Measurements from ENCODE around the gene UBA6. TPM values are rescaled to one million over a fixed set of nuclear protein-coding genes. Genes with fewer than 3 reads are reported as not detected.
"Not testable (repeated sequence)": the region's sequence is repeated elsewhere in the genome, so short reads cannot be mapped to it uniquely, and the experiment has no call there.

Gene UBA6
- total and polyA plus RNA-seq, 9 donors: 26.3 to 58.6 (median 36.0) TPM

GRCh38 chr4:67714955-67715354, 14.0 kb upstream of the UBA6 start:
- no peaks in the 10 kb centered on the region for H3K9me3 ChIP-seq (replicated peaks; ENCODE audit: control insufficient read depth, low read depth, low read length)
- WGBS (ENCODE audit: insufficient coverage): 92% methylated on average over 6 of the region's 6 CpGs
- H3K27me3 ChIP-seq (ENCODE audit: control insufficient read depth, insufficient read depth, low read length): no peaks in the 10 kb centered on the region
- H3K4me3 ChIP-seq (ENCODE audit: low read length): no peak overlapping the region
- H3K36me3 ChIP-seq (ENCODE audit: control insufficient read depth, insufficient read depth, low read length): peaks cover 5% of the 10 kb centered on the region
- H3K27ac ChIP-seq (ENCODE audit: low read length): no peak overlapping the region
- DNase-seq: no peak
- no peaks in the 10 kb centered on the region for H3K4me1 ChIP-seq (ENCODE audit: control insufficient read depth, insufficient read depth, low read length)

DNA sequence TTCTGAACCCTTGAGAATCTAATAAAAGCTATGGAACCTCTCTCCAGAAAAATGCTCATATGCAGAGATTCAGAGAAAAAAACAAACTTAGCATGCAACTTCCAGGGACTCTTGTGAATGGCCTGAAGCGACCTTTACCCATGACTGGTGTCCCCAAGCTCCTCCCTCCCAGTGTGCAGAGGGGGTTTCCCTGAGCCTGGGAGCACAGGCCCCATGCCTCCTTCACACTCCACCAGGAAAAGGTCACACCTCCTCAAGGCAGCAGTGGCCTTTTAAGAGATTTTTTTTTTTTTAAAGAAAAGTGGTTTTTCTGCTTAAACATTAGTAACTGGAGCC, 13.3 kb upstream of the UBA6 start:
- DNase-seq: no peak
- H3K4me3 ChIP-seq (ENCODE audit: low read length): no peak overlapping the region
- 60% methylated on average over 1 of the region's 1 CpG for WGBS (ENCODE audit: insufficient coverage)
- no peaks in the 10 kb centered on the region for H3K9me3 ChIP-seq (replicated peaks; ENCODE audit: control insufficient read depth, low read depth, low read length)
- peaks cover 5% of the 10 kb centered on the region for H3K36me3 ChIP-seq (ENCODE audit: control insufficient read depth, insufficient read depth, low read length)
- H3K27ac ChIP-seq (ENCODE audit: low read length): no peak overlapping the region
- no peaks in the 10 kb centered on the region for H3K27me3 ChIP-seq (ENCODE audit: control insufficient read depth, insufficient read depth, low read length)
- H3K4me1 ChIP-seq (ENCODE audit: control insufficient read depth, insufficient read depth, low read length): no peaks in the 10 kb centered on the region

DNA sequence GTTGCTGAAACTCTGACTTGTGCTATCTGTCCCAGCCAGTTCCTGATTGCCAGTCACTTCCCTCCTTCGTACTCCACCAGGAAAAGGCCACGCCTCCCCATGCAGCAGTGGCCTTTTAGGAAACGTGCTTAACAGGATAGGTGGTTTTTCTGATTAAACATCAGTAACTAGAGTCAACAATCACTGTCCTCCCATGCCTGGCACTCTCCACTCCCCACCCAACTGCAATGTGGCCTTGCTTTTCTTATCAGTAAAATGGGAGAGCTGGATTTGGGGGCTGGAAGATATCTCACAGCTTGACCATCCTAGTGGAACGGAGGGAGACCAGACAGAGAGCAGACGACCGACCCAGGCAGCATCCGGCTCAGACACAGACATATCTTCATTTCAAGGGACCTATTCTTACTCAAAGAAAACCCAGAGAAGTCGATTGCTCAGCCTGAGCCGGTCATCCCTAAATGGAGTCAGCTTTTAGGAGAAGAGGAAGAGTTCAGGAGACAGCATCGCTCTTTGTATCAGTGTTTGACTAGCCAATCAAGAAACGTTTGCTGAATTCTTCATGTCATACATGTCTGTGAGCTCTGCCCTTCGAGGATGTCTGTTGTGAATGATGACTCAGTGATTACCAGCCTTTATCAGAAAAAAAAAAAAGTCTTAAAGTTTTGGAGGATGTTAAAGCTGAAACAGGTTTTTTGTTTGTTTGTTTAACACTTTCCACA, 12.7 kb upstream of the UBA6 start:
- Histone ChIP-seq H3K36me3 (ENCODE audit: control insufficient read depth, insufficient read depth, low read length) (peaks cover 5% of the 10 kb centered on the region), H3K9me3 (replicated peaks; ENCODE audit: control insufficient read depth, low read depth, low read length) (no peaks in the 10 kb centered on the region), H3K4me1 (ENCODE audit: control insufficient read depth, insufficient read depth, low read length) (no peaks in the 10 kb centered on the region), H3K27ac (ENCODE audit: low read length) (no peak overlapping the region), H3K27me3 (ENCODE audit: control insufficient read depth, insufficient read depth, low read length) (no peaks in the 10 kb centered on the region), H3K4me3 (ENCODE audit: low read length) (no peak overlapping the region)
- 85% methylated on average over 2 of the region's 12 CpGs for WGBS (ENCODE audit: insufficient coverage)
- DNase-seq: no peak

DNA sequence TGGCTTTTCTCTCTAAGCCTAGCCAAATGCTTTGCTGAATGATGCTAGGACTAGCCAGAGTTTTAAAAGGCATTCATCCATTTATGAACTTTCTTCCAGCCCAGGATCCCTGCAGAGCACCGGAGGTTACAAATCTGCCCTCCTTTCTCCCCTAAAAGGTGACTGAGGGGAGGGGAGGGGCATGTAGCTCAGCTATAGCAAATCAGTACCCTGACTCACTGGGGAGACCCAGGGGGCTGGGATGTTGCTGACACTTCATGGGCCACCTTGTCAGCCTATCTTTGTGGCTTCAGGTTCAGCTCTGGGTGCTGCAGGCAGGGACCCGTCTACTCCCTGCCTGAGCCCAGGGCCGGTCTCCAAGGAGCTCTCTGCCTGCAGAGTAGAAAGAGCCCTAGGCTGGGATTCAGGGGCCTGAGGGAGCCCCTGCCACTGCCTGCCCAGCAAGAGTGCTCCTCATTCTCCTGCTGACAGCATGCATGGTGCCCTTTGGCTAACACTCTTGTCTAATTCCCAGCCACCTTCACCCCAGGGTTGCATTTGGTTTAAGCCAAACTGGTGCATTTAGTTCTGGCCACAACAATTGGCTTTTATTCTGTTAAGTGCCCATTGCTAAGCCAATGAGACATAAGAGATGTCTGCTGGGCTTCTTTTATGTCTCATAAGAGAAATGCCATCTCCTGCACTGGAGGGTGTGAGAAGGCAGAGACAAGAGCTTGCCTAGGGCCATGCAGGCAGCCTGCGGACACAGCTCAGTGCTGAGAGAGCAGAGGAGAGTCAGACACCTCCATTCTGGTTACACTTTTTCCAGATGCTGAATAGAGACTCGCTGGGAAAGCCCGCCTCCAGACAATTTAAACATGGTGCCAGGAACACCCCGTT, 11.9 kb upstream of the UBA6 start:
- Histone ChIP-seq H3K9me3 (replicated peaks; ENCODE audit: control insufficient read depth, low read depth, low read length) (no peaks in the 10 kb centered on the region), H3K27ac (ENCODE audit: low read length) (no peak overlapping the region), H3K36me3 (ENCODE audit: control insufficient read depth, insufficient read depth, low read length) (peaks cover 5% of the 10 kb centered on the region), H3K4me3 (ENCODE audit: low read length) (no peak overlapping the region), H3K27me3 (ENCODE audit: control insufficient read depth, insufficient read depth, low read length) (no peaks in the 10 kb centered on the region), H3K4me1 (ENCODE audit: control insufficient read depth, insufficient read depth, low read length) (no peaks in the 10 kb centered on the region)
- no peak for DNase-seq
- 83% methylated on average over 5 of the region's 7 CpGs for WGBS (ENCODE audit: insufficient coverage)

DNA sequence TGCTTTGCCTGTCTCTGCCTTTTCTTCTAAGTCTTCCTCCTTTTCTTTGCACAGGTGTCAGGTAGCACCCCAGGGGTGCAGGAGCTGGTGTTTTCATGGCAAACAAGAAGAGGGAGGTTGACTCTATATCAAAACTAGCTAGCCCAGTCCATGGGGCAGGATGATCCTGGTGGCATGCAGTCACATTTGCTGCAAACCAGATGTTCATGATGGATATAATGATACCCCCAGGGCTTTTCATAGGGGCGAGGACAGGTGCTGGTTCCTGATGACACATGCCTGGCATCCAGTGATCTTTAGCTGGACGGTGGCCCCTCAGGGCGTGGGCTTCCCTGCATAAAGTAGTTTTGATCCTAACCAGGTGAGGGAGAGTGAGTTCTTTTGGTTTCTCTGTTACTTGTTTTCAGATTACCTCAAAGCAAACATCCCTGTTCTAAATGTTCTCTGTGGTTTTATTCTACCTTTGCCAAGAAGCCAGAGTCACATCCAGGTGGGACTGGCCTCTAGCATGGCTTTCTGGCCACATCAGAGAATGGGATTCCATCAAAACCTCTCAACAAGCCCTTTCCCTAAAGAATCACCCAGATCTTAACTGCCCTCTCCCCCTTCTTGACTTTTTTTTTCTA, 11.2 kb upstream of the UBA6 start:
- Histone ChIP-seq H3K27ac (ENCODE audit: low read length) (no peak overlapping the region), H3K4me3 (ENCODE audit: low read length) (no peak overlapping the region), H3K9me3 (replicated peaks; ENCODE audit: control insufficient read depth, low read depth, low read length) (no peaks in the 10 kb centered on the region), H3K27me3 (ENCODE audit: control insufficient read depth, insufficient read depth, low read length) (no peaks in the 10 kb centered on the region), H3K4me1 (ENCODE audit: control insufficient read depth, insufficient read depth, low read length) (no peaks in the 10 kb centered on the region), H3K36me3 (ENCODE audit: control insufficient read depth, insufficient read depth, low read length) (peaks cover 5% of the 10 kb centered on the region)
- DNase-seq: no peak
- no CpG with 5 or more reads among the region's 3 CpGs for WGBS (ENCODE audit: insufficient coverage)

GRCh38 chr4:67706682-67707081, 5.7 kb upstream of the UBA6 start:
- not testable (repeated sequence) for H3K9me3 ChIP-seq (replicated peaks; ENCODE audit: control insufficient read depth, low read depth, low read length); DNase-seq; H3K4me3 ChIP-seq (ENCODE audit: low read length); H3K27ac ChIP-seq (ENCODE audit: low read length); H3K36me3 ChIP-seq (ENCODE audit: control insufficient read depth, insufficient read depth, low read length); H3K4me1 ChIP-seq (ENCODE audit: control insufficient read depth, insufficient read depth, low read length); H3K27me3 ChIP-seq (ENCODE audit: control insufficient read depth, insufficient read depth, low read length)
- no CpG with 5 or more reads among the region's 3 CpGs for WGBS (ENCODE audit: insufficient coverage)

DNA sequence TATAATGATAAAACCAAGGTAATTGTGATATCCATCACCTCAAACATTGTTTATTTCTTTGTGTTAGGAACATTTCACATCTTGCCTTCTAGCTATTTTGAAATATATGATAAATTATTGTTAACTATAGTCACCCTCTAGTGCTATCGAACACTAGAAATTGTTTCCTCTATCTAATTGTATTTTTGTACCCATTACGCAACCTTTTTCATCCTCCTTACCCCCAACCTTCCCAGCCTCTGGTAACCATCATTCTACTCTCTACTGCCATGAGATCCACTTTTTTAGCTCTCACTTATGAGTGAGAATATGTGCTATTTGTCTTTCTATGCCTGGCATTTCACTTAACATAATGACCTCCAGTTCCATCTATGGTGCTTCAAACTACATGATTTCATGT, 3.9 kb upstream of the UBA6 start:
- DNase-seq: no peak
- no peaks in the 10 kb centered on the region for H3K36me3 ChIP-seq (ENCODE audit: control insufficient read depth, insufficient read depth, low read length)
- H3K4me1 ChIP-seq (ENCODE audit: control insufficient read depth, insufficient read depth, low read length): peaks cover 2% of the 10 kb centered on the region
- no peaks in the 10 kb centered on the region for H3K27me3 ChIP-seq (ENCODE audit: control insufficient read depth, insufficient read depth, low read length)
- no peak overlapping the region for H3K4me3 ChIP-seq (ENCODE audit: low read length)
- H3K27ac ChIP-seq (ENCODE audit: low read length): no peak overlapping the region
- WGBS (ENCODE audit: insufficient coverage): no CpG with 5 or more reads among the region's 2 CpGs
- H3K9me3 ChIP-seq (replicated peaks; ENCODE audit: control insufficient read depth, low read depth, low read length): no peaks in the 10 kb centered on the region

DNA sequence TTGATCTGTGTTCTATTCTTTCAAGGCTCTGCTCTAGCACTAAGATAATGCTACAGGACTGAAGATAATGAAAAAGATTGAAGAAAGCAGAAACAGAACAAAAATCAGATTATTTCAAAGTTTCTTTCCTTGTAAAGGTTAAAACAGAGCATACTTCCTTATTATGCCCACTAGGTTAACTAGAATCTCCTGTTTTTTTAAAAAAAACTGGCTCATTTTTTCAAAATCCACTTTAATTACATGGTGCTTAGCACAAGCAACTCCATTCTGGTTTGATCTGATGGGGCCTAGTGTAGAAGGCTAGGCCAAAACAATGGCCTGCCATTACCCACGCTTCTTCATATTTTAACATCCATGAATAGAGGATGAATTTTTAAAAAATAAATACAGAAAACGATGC, 1.2 kb upstream of the UBA6 start:
- no CpG with 5 or more reads among the region's 2 CpGs for WGBS (ENCODE audit: insufficient coverage)
- Histone ChIP-seq H3K9me3 (replicated peaks; ENCODE audit: control insufficient read depth, low read depth, low read length) (no peaks in the 10 kb centered on the region), H3K36me3 (ENCODE audit: control insufficient read depth, insufficient read depth, low read length) (no peaks in the 10 kb centered on the region), H3K4me3 (ENCODE audit: low read length) (no peak overlapping the region), H3K4me1 (ENCODE audit: control insufficient read depth, insufficient read depth, low read length) (peaks cover 6% of the 10 kb centered on the region), H3K27me3 (ENCODE audit: control insufficient read depth, insufficient read depth, low read length) (no peaks in the 10 kb centered on the region), H3K27ac (ENCODE audit: low read length) (no peak overlapping the region)
- no peak for DNase-seq

DNA sequence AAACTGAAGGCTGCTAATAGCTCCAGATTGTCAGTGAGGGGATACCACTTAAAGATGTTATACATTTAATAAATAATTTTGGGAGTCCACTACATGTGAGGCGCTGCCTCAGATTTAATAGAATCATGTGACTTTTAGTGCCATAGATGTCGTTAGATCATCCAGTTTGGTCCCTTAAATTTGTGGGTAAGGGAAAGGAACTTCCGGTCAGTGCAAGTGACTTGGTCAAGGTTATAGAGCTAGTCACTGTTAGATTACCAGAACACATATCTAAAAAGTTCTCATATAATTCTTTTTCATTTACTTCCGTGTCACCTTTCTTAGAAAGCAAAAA, 529 bp upstream of the UBA6 start:
- no CpG with 5 or more reads among the region's 4 CpGs for WGBS (ENCODE audit: insufficient coverage)
- no peak for DNase-seq
- peak overlapping the region; percentile 81 for H3K4me3 ChIP-seq (ENCODE audit: low read length)
- H3K36me3 ChIP-seq (ENCODE audit: control insufficient read depth, insufficient read depth, low read length): no peaks in the 10 kb centered on the region
- H3K4me1 ChIP-seq (ENCODE audit: control insufficient read depth, insufficient read depth, low read length): peaks cover 6% of the 10 kb centered on the region
- H3K27me3 ChIP-seq (ENCODE audit: control insufficient read depth, insufficient read depth, low read length): no peaks in the 10 kb centered on the region
- H3K9me3 ChIP-seq (replicated peaks; ENCODE audit: control insufficient read depth, low read depth, low read length): no peaks in the 10 kb centered on the region
- peak overlapping the region; percentile 98 for H3K27ac ChIP-seq (ENCODE audit: low read length)

DNA sequence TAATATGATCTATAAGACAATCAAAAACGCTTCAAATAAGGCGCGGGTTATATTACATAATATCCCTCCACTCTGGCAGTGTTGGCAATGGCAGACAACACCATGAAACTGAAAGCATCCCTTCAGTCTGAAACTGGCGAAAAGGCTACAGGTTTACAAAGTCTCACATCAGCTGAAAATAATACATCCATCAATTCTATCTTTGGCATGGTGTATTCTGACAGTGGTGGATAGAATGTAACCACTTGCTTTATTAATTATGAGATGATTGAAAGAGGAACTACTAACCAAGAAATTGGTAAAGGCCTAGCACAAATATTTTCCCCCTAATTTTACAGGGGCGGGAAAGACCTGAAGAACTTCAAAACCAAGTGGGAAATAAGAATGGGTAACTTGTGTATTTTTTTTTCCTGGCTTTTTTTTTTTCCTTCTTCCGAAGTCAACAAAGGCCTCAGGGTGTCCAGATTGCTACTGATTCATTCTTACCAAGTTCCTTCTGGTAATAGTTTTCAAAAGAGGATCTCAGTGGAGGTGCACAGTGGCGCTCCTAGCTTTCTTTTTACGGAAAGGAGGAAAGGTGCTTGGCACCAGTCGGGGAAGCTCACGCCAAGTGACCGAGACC, 728 bp downstream of the UBA6 start:
- Histone ChIP-seq H3K27ac (ENCODE audit: low read length) (peak overlapping the region; percentile 98), H3K4me3 (ENCODE audit: low read length) (peak overlapping the region; percentile 81), H3K4me1 (ENCODE audit: control insufficient read depth, insufficient read depth, low read length) (peaks cover 6% of the 10 kb centered on the region), H3K27me3 (ENCODE audit: control insufficient read depth, insufficient read depth, low read length) (no peaks in the 10 kb centered on the region), H3K36me3 (ENCODE audit: control insufficient read depth, insufficient read depth, low read length) (no peaks in the 10 kb centered on the region), H3K9me3 (replicated peaks; ENCODE audit: control insufficient read depth, low read depth, low read length) (no peaks in the 10 kb centered on the region)
- WGBS (ENCODE audit: insufficient coverage): 0% methylated on average over 5 of the region's 11 CpGs
- peak; percentile 31 for DNase-seq
